Measurements from ENCODE around the gene ZNF275.

- TF ChIP-seq POLR2A (IDR thresholded peaks at IDR 0.05), result no peak
- no peak for TF ChIP-seq CTCF (IDR thresholded peaks at IDR 0.05 in 4 of 5, conservative IDR thresholded peaks at IDR 0.05 in 1 of 5)
These were observed 26.4 kb upstream of the ZNF275 start for GRCh38 chrX:153307276-153308178.
